HL-60 (cell line): ENCODE results near the gene CDC42.

Source experiments
- DNase-seq, 2 experiments: peaks; one replicate each; pipeline ENCODE4 v3.0.0-alpha.2; 2010 to 2020; ENCODE audit warnings: low read depth in 1 of 2, low spot score in 1 of 2
- H3K27ac ChIP-seq: fragments of 250-450 bp; sonication (Bioruptor Pico); replicated peaks from 2 replicates; pipeline ENCODE4 v1.5.1; 2020; ENCODE audit warnings: mild to moderate bottlenecking, moderate library complexity
- H3K27me3 ChIP-seq: fragments of 250-450 bp; sonication (Bioruptor Pico); 2 replicates; pipeline ENCODE4 v1.5.1; 2021; ENCODE audit warnings: mild to moderate bottlenecking, moderate library complexity; ENCODE audit not compliant: insufficient read depth, poor library complexity, severe bottlenecking
- H3K4me3 ChIP-seq: replicated peaks from 2 replicates; pipeline ENCODE4 v1.5.1; 2011; ENCODE audit warnings: mild to moderate bottlenecking, control low read depth, low read length; ENCODE audit not compliant: insufficient read depth
- CTCF ChIP-seq: IDR thresholded peaks from one replicate; pipeline ENCODE4 v1.5.1; 2011; ENCODE audit warnings: low read length, control low read depth, inconsistent platforms; ENCODE audit not compliant: insufficient read depth
- GABPA ChIP-seq: IDR thresholded peaks from 2 replicates; pipeline ENCODE4 v1.6.1; 2012; ENCODE audit warnings: low read depth
- POLR2AphosphoS5 ChIP-seq: IDR thresholded peaks from 2 replicates; pipeline ENCODE4 v1.6.1; 2012; ENCODE audit warnings: low read depth
- REST ChIP-seq: IDR thresholded peaks from 2 replicates; pipeline ENCODE4 v1.6.1; 2012; ENCODE audit warnings: low read depth; ENCODE audit not compliant: insufficient replicate concordance
- SPI1 ChIP-seq: IDR thresholded peaks from 2 replicates; pipeline ENCODE4 v1.6.1; 2012; ENCODE audit warnings: low read depth, mild to moderate bottlenecking, borderline replicate concordance

Gene CDC42

GRCh38 chr1:22075718-22076117, 23.2 kb downstream of the CDC42 start:
- TF ChIP-seq GABPA (no peak), SPI1 (peak; percentile 38; the same call in 1 of the 2 replicates)
- H3K27me3 ChIP-seq: no peaks in the 10 kb centered on the region
- H3K4me3 ChIP-seq: no peak overlapping the region
- DNase-seq: peak in 1 of 2 experiments; percentile 57
- peak overlapping the region; percentile 24 for H3K27ac ChIP-seq

GRCh38 chr1:22076346-22076745, 23.8 kb downstream of the CDC42 start:
- no peak for DNase-seq
- no peak overlapping the region for H3K4me3 ChIP-seq
- H3K27ac ChIP-seq: peak overlapping the region; percentile 21
- H3K27me3 ChIP-seq: no peaks in the 10 kb centered on the region
- TF ChIP-seq GABPA: no peak
- no peak for TF ChIP-seq CTCF
- no peak for TF ChIP-seq REST
- no peak for TF ChIP-seq SPI1
- no peak for TF ChIP-seq POLR2AphosphoS5

- H3K27ac ChIP-seq: peak overlapping the region; percentile 21; the same call in 1 of the 2 replicates
- no peak for DNase-seq
- TF ChIP-seq CTCF: no peak
- no peak for TF ChIP-seq REST
- TF ChIP-seq POLR2AphosphoS5: no peak
- no peak for TF ChIP-seq SPI1
- no peak for TF ChIP-seq GABPA
- H3K4me3 ChIP-seq: no peak overlapping the region
- no peaks in the 10 kb centered on the region for H3K27me3 ChIP-seq
Observed at GRCh38 chr1:22077728-22078127, 25.2 kb downstream of the CDC42 start.

- H3K27me3 ChIP-seq: no peaks in the 10 kb centered on the region
- TF ChIP-seq REST (no peak), SPI1 (no peak), GABPA (no peak), CTCF (no peak), POLR2AphosphoS5 (no peak)
- DNase-seq: no peak
- H3K4me3 ChIP-seq: no peak overlapping the region
- H3K27ac ChIP-seq: peak overlapping the region; percentile 21; the same call in 1 of the 2 replicates
Observed at GRCh38 chr1:22078133-22078532, 25.6 kb downstream of the CDC42 start.
